ENCODE data around the gene NCMAP. TPM values are rescaled to one million over a fixed set of nuclear protein-coding genes. Genes with fewer than 3 reads are reported as not detected.
"Not testable (repeated sequence)": the region's sequence is repeated elsewhere in the genome, so short reads cannot be mapped to it uniquely, and the experiment has no call there.

Gene NCMAP
- total RNA-seq, 1 experiment from 2014 or later, result 78.8 TPM

DNA sequence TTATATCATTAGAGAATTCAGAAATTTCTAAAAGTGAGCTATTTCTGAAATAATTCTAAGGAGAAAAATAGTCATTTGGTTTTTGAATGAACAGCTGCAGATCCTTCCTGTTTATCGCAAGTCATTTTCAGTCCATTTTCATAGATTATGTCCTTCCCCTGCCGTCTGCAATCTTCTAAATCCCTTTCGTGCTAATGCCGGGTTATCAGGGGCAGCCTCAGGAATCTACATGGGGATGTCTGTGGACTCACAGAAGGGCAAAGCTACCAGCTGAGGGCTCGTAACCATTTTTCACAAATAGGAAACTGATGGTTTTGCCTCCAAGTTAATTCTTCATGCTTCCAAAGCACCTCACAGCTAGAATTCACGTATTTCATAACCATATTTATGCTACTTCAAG, 30.3 kb upstream of the NCMAP start:
- TF ChIP-seq, protein P1, sequence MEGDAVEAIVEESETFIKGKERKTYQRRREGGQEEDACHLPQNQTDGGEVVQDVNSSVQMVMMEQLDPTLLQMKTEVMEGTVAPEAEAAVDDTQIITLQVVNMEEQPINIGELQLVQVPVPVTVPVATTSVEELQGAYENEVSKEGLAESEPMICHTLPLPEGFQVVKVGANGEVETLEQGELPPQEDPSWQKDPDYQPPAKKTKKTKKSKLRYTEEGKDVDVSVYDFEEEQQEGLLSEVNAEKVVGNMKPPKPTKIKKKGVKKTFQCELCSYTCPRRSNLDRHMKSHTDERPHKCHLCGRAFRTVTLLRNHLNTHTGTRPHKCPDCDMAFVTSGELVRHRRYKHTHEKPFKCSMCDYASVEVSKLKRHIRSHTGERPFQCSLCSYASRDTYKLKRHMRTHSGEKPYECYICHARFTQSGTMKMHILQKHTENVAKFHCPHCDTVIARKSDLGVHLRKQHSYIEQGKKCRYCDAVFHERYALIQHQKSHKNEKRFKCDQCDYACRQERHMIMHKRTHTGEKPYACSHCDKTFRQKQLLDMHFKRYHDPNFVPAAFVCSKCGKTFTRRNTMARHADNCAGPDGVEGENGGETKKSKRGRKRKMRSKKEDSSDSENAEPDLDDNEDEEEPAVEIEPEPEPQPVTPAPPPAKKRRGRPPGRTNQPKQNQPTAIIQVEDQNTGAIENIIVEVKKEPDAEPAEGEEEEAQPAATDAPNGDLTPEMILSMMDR (IDR thresholded peaks at IDR 0.05; ENCODE audit: unreplicated experiment), result no peak
- no peaks in the 10 kb centered on the region for H3K4me1 Mint-ChIP-seq (ENCODE audit: low read depth, unreplicated experiment)
- H3K27me3 Mint-ChIP-seq (ENCODE audit: unreplicated experiment), result no peaks in the 10 kb centered on the region
- H3K27ac Mint-ChIP-seq (ENCODE audit: unreplicated experiment), result no peak overlapping the region
- intact Hi-C loops (cut with micrococcal nuclease; ENCODE audit: unreplicated experiment), result no loop called here
- no peak overlapping the region for H3K4me3 Mint-ChIP-seq (ENCODE audit: low read depth, unreplicated experiment)
- DNase-seq, result no peak
- BruUV-seq (replicated peaks), result no TSS peak
- CTCF ChIA-PET, result interaction anchor here (1.2 to 1.3 kb wide), 2 partner anchors 16 to 24 kb away, joined by 3 read pairs; no protein-coding TSS in a partner anchor
- no peaks in the 10 kb centered on the region for H3K36me3 Mint-ChIP-seq (ENCODE audit: insufficient read depth, unreplicated experiment)
- no peaks in the 10 kb centered on the region for H3K9me3 Mint-ChIP-seq (ENCODE audit: low read depth, unreplicated experiment)

DNA sequence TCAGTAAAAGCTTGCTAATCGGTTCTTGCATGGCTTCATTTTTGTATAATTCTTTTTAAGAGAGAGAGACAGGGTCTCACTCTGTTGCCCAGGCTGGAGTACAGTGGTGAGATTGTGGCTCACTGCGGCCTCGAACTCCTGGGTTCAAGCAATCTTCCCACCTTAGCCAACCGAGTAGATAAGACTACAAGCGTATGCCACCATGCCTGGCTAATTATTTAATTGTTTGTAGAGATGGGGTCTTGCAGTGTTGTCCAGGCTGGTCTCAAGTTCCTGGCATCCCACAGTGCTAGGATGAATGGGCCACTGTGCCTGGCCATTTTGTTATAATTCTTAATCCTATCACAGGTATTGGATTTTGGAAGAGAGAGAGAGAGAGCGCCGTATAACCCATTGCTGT, 29.8 kb upstream of the NCMAP start:
- intact Hi-C loops (cut with micrococcal nuclease; ENCODE audit: unreplicated experiment), result no loop called here
- H3K27ac Mint-ChIP-seq (ENCODE audit: unreplicated experiment), result no peak overlapping the region

GRCh38 chr1:24526940-24527542, 28.8 kb upstream of the NCMAP start:
- TF ChIP-seq, protein P1 (IDR thresholded peaks at IDR 0.05; ENCODE audit: unreplicated experiment), result peak; percentile 28
- no TSS peak for BruUV-seq (replicated peaks)
- intact Hi-C loops (cut with micrococcal nuclease; ENCODE audit: unreplicated experiment), result no loop called here
- Mint-ChIP-seq H3K9me3 (ENCODE audit: low read depth, unreplicated experiment) (no peaks in the 10 kb centered on the region), H3K4me3 (ENCODE audit: low read depth, unreplicated experiment) (no peak overlapping the region), H3K36me3 (ENCODE audit: insufficient read depth, unreplicated experiment) (no peaks in the 10 kb centered on the region), H3K27me3 (ENCODE audit: unreplicated experiment) (no peaks in the 10 kb centered on the region), H3K4me1 (ENCODE audit: low read depth, unreplicated experiment) (no peaks in the 10 kb centered on the region), H3K27ac (ENCODE audit: unreplicated experiment) (no peak overlapping the region)
- CTCF ChIA-PET, result interaction anchor here (1.1 kb wide), 1 partner anchor 112 kb away, joined by 3 read pairs; the partner anchor contains the start of gene NIPAL3
- DNase-seq, result no peak

More for the DNA sequence above, 29.8 kb upstream of the NCMAP start:
- no peaks in the 10 kb centered on the region for H3K36me3 Mint-ChIP-seq (ENCODE audit: insufficient read depth, unreplicated experiment)
- no peaks in the 10 kb centered on the region for H3K9me3 Mint-ChIP-seq (ENCODE audit: low read depth, unreplicated experiment)
- no peak for DNase-seq
- no peaks in the 10 kb centered on the region for H3K4me1 Mint-ChIP-seq (ENCODE audit: low read depth, unreplicated experiment)
- H3K27me3 Mint-ChIP-seq (ENCODE audit: unreplicated experiment), result no peaks in the 10 kb centered on the region
- H3K4me3 Mint-ChIP-seq (ENCODE audit: low read depth, unreplicated experiment), result no peak overlapping the region
- TF ChIP-seq, protein P1 (IDR thresholded peaks at IDR 0.05; ENCODE audit: unreplicated experiment), result no peak
- CTCF ChIA-PET, result interaction anchor here (1.2 to 1.3 kb wide), 2 partner anchors 15 to 24 kb away, joined by 3 read pairs; no protein-coding TSS in a partner anchor
- BruUV-seq (replicated peaks), result no TSS peak

DNA sequence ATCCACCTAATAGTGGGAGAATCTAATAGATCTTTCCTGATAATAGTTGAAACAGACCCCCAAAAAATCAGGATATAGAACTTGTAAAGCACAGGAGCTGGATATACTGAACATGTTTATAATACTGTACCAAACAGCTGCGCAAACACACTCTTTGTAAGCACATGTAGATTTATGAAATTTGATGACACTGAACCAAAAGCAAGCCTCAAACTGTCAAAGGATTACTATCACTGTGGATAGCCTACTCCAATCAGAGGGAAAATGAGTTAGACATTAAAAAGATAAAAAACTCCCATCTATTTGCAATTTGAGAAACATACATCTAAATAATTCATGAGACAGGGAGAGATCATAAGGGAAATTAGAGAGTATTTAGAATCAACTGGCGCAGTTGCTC, 27.1 kb upstream of the NCMAP start:
- Mint-ChIP-seq H3K4me3 (ENCODE audit: low read depth, unreplicated experiment) (no peak overlapping the region), H3K9me3 (ENCODE audit: low read depth, unreplicated experiment) (no peaks in the 10 kb centered on the region), H3K36me3 (ENCODE audit: insufficient read depth, unreplicated experiment) (no peaks in the 10 kb centered on the region), H3K27ac (ENCODE audit: unreplicated experiment) (peak overlapping the region; percentile 58), H3K4me1 (ENCODE audit: low read depth, unreplicated experiment) (no peaks in the 10 kb centered on the region), H3K27me3 (ENCODE audit: unreplicated experiment) (no peaks in the 10 kb centered on the region)
- no TSS peak for BruUV-seq (replicated peaks)
- no peak for DNase-seq
- TF ChIP-seq, protein P1 (IDR thresholded peaks at IDR 0.05; ENCODE audit: unreplicated experiment), result no peak
- intact Hi-C loops (cut with micrococcal nuclease; ENCODE audit: unreplicated experiment), result no loop called here
- CTCF ChIA-PET, result interaction anchor here (0.6 kb wide), 1 partner anchor 29 kb away, joined by 3 read pairs; no protein-coding TSS in a partner anchor

DNA sequence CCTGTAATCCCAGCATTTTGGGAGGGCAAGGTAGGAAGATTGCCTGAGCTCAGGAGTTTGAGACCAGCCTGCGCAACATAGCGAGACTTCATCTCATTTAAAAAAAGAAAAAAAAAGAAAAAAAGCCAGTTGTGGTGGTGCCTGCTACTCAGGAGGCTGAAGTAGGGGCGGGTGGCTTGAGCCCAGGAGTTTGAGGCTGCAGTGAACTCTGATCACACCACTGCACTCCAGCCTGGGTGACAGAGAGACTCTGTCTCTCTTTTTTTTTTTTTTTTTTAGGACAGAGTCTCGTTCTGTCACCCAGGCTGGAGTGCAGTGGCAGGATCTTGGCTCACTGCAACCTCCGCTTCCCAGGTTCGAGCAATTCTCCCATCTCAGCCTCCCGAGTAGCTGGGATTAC, 26.6 kb upstream of the NCMAP start:
- H3K4me1 Mint-ChIP-seq (ENCODE audit: low read depth, unreplicated experiment); CTCF ChIA-PET; DNase-seq; H3K27me3 Mint-ChIP-seq (ENCODE audit: unreplicated experiment); H3K4me3 Mint-ChIP-seq (ENCODE audit: low read depth, unreplicated experiment); H3K36me3 Mint-ChIP-seq (ENCODE audit: insufficient read depth, unreplicated experiment); intact Hi-C loops (cut with micrococcal nuclease; ENCODE audit: unreplicated experiment); H3K9me3 Mint-ChIP-seq (ENCODE audit: low read depth, unreplicated experiment); BruUV-seq (replicated peaks): not testable (repeated sequence)
- H3K27ac Mint-ChIP-seq (ENCODE audit: unreplicated experiment), result peak overlapping the region; percentile 58
